ENCODE data around the gene AGFG2.

AGFG2 gene

DNA sequence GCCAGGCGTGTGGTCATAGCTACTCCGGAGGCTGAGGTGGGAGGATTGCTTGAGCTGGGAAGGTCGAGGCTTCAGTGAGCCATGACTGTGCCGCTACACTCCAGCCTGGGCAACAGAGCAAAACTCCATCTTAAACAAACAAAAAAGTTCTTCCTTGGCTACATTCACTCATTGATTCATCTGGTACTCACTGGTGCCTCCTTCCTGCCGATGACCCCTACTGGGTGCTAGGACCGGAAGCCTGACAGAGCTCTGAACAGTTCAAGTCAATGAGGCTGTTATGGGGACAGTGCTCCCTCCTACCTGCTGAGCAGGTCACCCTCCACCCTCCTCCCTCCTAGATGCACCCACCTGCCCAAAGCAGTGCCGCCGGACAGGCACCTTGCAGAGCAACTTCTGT lies 68.1 kb downstream of the AGFG2 start:
- DNase-seq (ENCODE audit: low read depth in 1 of 2, low spot score in 1 of 2): no peak

DNA sequence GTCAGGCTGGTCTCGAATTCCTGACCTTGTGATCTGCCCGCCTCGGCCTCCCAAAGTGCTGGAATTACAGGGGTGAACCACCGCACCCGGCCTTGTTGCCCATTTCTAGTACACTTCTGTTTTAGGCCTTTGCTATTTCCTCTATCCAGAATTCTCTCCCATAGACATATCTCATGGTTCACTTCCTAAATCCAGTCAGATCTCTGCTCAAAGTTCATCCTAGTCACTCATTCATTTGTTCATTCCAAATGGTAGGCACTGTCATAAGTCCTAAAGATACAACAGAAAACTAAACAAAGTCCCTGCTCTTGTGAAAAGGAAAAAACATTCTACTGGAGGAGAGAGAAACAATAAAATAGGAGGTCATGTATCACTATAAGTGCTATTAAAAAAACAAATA lies 71.0 kb downstream of the AGFG2 start:
- no peak for DNase-seq (ENCODE audit: low read depth in 1 of 2, low spot score in 1 of 2)

DNA sequence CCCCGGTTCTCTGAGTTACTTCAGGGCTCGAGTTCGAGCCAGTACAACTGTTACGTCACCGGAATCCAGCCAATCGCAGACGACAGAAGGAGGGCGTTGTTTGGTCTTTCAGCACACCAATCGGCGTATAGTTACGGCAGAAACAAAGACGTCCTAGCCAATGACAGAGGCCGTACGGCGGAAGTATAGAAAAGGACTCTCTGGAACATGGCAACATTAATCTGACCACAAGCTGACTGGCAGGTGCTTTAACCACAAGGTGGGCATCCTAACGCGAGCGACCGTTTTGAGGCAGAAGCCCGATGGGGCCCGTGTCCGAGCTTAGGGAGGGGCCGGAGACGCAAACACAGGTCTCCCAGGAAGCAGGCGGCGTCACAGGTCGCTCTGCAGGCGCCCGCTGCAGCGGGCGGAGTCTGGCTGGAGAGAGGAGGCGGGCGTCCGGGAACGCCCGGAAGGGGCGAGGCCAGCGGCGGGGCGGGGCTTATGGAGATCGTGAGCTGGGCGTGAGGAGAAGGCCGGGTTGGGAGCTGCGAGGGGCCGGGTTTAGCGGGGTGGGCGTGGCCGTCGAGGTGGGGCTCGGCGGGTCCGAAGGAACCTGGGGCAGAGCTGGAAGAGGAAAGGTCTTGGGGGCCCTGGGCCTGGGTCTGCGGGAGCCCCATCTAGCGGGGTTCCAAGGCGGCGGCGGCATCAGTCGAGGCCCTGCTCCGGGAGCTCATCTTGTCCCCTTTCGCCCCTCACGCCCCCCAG lies 73.2 kb downstream of the AGFG2 start, which contains the start of gene MOSPD3:
Gene MOSPD3, plus strand, starts transcription at position 558 of the 747 bp plus-strand sequence. CDS start 252 bp downstream, outside the sequence.
- DNase-seq (ENCODE audit: low read depth in 1 of 2, low spot score in 1 of 2): peak; percentile 96 to 97

DNA sequence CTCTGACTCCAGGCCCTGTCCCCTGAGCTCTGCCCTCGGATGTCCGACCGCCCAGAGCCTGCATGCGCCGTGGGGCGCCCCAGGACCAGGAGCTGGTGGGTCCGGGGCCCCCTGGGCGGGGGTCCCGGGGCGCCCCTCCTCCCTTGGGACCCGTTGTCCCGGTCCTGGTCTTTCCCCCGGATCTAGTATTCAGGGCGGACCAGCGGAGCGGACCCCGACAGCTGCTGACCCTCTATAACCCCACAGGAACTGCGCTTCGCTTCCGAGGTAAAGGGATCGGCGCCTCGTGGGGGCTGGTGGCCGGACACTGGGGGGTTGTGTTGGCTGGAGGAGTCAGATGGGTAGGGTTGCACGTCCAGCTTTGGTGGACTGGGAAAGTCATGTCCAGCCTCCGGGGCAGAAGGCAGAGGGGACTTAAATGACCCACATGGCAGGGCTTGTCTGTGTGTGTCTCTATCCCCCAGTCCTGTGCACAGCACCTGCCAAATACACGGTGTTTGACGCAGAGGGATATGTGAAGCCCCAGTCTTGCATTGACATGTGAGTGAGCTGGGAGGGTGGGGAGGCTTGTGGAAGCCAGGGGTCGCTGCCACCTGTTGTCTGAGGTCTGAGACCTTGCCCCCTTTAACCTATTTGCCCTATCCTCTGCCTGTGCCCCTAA lies 73.9 kb downstream of the AGFG2 start:
- DNase-seq (ENCODE audit: low read depth in 1 of 2, low spot score in 1 of 2): no peak

DNA sequence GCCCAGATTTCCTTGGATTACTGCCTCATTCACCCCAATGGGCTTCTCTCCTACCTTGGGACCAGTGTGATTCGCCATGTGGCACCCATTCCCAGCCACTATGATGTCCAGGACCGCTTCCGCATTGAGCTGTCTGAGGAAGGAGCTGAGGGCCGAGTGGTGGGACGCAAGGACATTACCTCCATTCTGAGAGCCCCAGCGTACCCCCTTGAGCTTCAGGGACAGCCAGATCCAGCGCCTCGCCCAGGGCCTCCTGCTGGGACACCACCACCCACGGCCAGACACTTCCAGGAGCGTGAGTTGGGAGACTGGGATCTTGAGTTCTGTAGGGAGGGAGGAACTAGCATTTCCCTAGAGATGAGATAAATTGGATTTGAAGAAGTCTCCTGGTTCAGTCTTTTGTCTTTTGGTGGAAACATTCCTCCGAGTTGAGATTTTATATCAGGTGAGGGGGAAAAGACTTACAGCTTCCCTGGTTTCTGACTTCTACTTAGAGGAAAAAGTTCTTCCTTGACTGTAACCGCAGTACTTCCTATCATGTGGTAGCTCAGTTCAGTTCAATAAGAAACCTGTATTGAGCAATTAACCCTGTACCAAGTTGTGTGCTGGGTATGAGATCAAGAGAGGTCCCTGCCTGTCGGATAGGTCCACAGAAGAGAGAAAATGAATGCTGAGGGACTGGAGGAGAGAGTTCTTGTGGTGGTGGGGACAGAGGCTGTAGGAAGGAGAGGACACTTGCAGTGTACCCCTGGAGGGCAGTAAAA lies 74.6 kb downstream of the AGFG2 start:
- no peak for DNase-seq (ENCODE audit: low read depth in 1 of 2, low spot score in 1 of 2)

DNA sequence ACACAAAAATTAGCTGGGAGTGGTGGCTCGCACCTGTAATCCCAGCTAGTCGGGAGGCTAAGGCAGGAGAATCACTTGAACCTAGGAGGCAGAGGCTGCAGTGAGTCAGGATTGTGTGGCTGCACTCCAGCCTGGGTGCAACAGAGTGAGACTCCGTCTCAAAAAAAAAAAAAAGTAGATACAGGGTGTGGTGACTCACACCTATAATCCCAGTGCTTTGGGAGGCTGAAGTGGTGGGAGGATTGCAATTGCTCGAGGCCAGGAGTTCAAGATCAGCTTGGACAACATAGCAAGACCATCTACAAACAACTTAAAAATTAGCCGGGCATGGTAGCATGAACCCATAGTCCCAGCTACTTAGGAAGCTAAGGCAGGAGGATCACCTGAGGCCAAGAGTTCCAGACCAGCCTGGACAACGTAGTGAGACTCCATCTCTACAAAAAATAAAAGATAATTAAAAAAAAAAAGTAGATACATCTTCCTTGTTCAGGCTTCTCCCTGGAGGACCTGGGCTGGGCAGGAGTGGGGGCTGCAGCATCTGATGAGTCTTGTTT lies 75.4 kb downstream of the AGFG2 start:
- DNase-seq (ENCODE audit: low read depth in 1 of 2, low spot score in 1 of 2): no peak

All from stimulated activated CD4-positive, alpha-beta T cell treated with anti-CD3 and anti-CD28 coated beads, Interleukin-15, amount 100 ng/mL, for 1 hour (primary cell).